ENCODE measurements around the gene PROCA1. TPM values are rescaled to one million over a fixed set of nuclear protein-coding genes. Genes with fewer than 3 reads are reported as not detected.

Gene PROCA1
- polyA plus RNA-seq, 1 of the 3 experiments (the other 2 are of a cell fraction), result 7.1 TPM

GRCh38 chr17:28661635-28662526, 49.8 kb downstream of the PROCA1 start, which contains the start of the genes SDF2 and SUPT6H:
Gene SDF2 (minus strand): TSS chr17:28661906. CDS start chr17:28661876, 30 bp downstream.
Gene SUPT6H (plus strand): TSS chr17:28662205. CDS start chr17:28673402, 11,197 bp downstream.
- Histone ChIP-seq H3K27ac (ENCODE audit: low read depth in 2 of 2, low read length in 1 of 2) (peak within 1 kb of the TSS; percentile 96), H3K4me2 (peak within 1 kb of the TSS; percentile 78), H3K9me2 (no peaks in the 10 kb centered on the region), H3K9ac (peak within 1 kb of the TSS; percentile 94), H3K4me1 (ENCODE audit: control insufficient read depth in 1 of 2, insufficient read depth in 2 of 2, low read depth in 1 of 2, low read length in 1 of 2) (peaks cover 7 to 13% of the 10 kb centered on the region in 2 experiments; a peak in 3 of 4 replicates), H3K36me3 (replicated peaks in 1 of 2; ENCODE audit: control insufficient read depth in 1 of 2, insufficient read depth in 2 of 2, low read length in 1 of 2) (peaks cover 10 to 23% of the 10 kb centered on the region in 2 experiments), H3K27me3 (ENCODE audit: insufficient read depth) (no peaks in the 10 kb centered on the region), H3K79me2 (ENCODE audit: insufficient read depth) (peaks cover 96% of the 10 kb centered on the region), H3F3A (replicated peaks; ENCODE audit: insufficient read depth) (peaks cover 6% of the 10 kb centered on the region), H3K4me3 (ENCODE audit: low read depth in 2 of 2, low read length in 1 of 2) (peak within 1 kb of the TSS; percentile 91 to 94), H4K20me1 (ENCODE audit: insufficient read depth) (peaks cover 31% of the 10 kb centered on the region), H2AFZ (ENCODE audit: low read depth) (peak within 1 kb of the TSS; percentile 92), H3K9me3 (no peaks in the 10 kb centered on the region)
- WGBS (ENCODE audit: low lambda C conversion rate), result 2% methylated on average over 38 of the region's 66 CpGs
- peak; percentile 95 for DNase-seq
- POLR2A ChIA-PET, result interaction anchor here (0.8 to 1.4 kb wide), 7 partner anchors 9 to 287 kb away, joined by 3 to 9 read pairs (median 6); partner anchors contain the start of genes BLTP2 and RPL23A
- CTCF ChIA-PET, result interaction anchor here (0.6 to 4.1 kb wide), 14 partner anchors 9 to 454 kb away, joined by 3 to 50 read pairs (median 4); partner anchors contain the start of genes BLTP2, PIGS and TLCD1
- TF ChIP-seq RAD21 (IDR thresholded peaks at IDR 0.05; ENCODE audit: low read length) (no peak), EP300 (IDR thresholded peaks at IDR 0.05; ENCODE audit: borderline replicate concordance in 1 of 2, low read depth in 1 of 2, low read length in 1 of 2) (no peak), MXI1 (IDR thresholded peaks at IDR 0.05; ENCODE audit: low read depth, low read length) (peak; percentile 74), REST (IDR thresholded peaks at IDR 0.05; ENCODE audit: low read depth, low read length) (no peak; the same call in 1 of the 2 replicates), RCOR1 (IDR thresholded peaks at IDR 0.05; ENCODE audit: low read length) (no peak), FOXM1 (IDR thresholded peaks at IDR 0.05; ENCODE audit: low read depth) (no peak), CTCF (IDR thresholded peaks at IDR 0.05) (no peak), POLR2AphosphoS5 (IDR thresholded peaks at IDR 0.05; ENCODE audit: low read depth, low read length) (peak; percentile 85), SIN3A (IDR thresholded peaks at IDR 0.05; ENCODE audit: borderline replicate concordance, low read depth, low read length) (peak; percentile 90), NRF1 (IDR thresholded peaks at IDR 0.05; ENCODE audit: low read depth, low read length) (no peak), IRF3 (IDR thresholded peaks at IDR 0.05; ENCODE audit: low read depth, low read length) (no peak), GATA2 (CRISPR knock-in tag; IDR thresholded peaks at IDR 0.05) (no peak), FOSL2 (IDR thresholded peaks at IDR 0.05; ENCODE audit: borderline replicate concordance, low read depth) (no peak), SMC3 (IDR thresholded peaks at IDR 0.05; ENCODE audit: low read depth, low read length) (no peak), RFX5 (IDR thresholded peaks at IDR 0.05; ENCODE audit: low read length) (no peak), RXRA (IDR thresholded peaks at IDR 0.05; ENCODE audit: borderline replicate concordance, low read depth) (no peak), TAF1 (IDR thresholded peaks at IDR 0.05; ENCODE audit: borderline replicate concordance, low read depth, low read length) (peak; percentile 61), EZH2phosphoT487 (IDR thresholded peaks at IDR 0.05; ENCODE audit: borderline replicate concordance, low read depth) (no peak), CHD2 (IDR thresholded peaks at IDR 0.05; ENCODE audit: low read length, partially characterized antibody) (no peak), JUND (IDR thresholded peaks at IDR 0.05) (no peak), TEAD4 (IDR thresholded peaks at IDR 0.05; ENCODE audit: borderline replicate concordance, insufficient read depth) (no peak), USF1 (IDR thresholded peaks at IDR 0.05; ENCODE audit: borderline replicate concordance, low read depth) (no peak), GABPA (IDR thresholded peaks at IDR 0.05; ENCODE audit: low read depth) (peak; percentile 87), USF2 (IDR thresholded peaks at IDR 0.05; ENCODE audit: borderline replicate concordance, low read depth, low read length) (no peak)
